GM18505 (cell line): ENCODE data around the gene CD276.
"Not testable (repeated sequence)": the region's sequence is repeated elsewhere in the genome, so short reads cannot be mapped to it uniquely, and the experiment has no call there.

Experiments used
- ATAC-seq: cut with Tn5 transposase; IDR thresholded peaks from one replicate; pipeline ENCODE4 v1.9.1; 2021; ENCODE audit not compliant: unreplicated experiment
- POLR2A ChIP-seq: IDR thresholded peaks from 4 replicates; pipeline ENCODE4 v1.6.1; 2011; ENCODE audit warnings: borderline replicate concordance; ENCODE audit not compliant: insufficient read depth, insufficient read length; ENCODE audit errors: extremely low read depth

Gene CD276

GRCh38 chr15:73714695-73715301 lies 30.6 kb downstream of the CD276 start:
- no peak for ATAC-seq
- TF ChIP-seq POLR2A, result no peak

- ATAC-seq, result no peak
- TF ChIP-seq POLR2A, result no peak
These were observed 31.2 kb downstream of the CD276 start for GRCh38 chr15:73715417-73715816.

- no peak for TF ChIP-seq POLR2A
- ATAC-seq, result no peak
These were observed 32.2 kb downstream of the CD276 start for GRCh38 chr15:73716417-73716816.

- no peak for TF ChIP-seq POLR2A
These were observed 33.0 kb downstream of the CD276 start for GRCh38 chr15:73717206-73717605.

GRCh38 chr15:73717802-73718201 lies 33.6 kb downstream of the CD276 start:
- ATAC-seq, result no peak
- TF ChIP-seq POLR2A, result no peak

More at GRCh38 chr15:73717206-73717605, 33.0 kb downstream of the CD276 start:
- ATAC-seq, result no peak

GRCh38 chr15:73718694-73719093 lies 34.5 kb downstream of the CD276 start:
- no peak for TF ChIP-seq POLR2A
- no peak for ATAC-seq

- no peak for TF ChIP-seq POLR2A
- ATAC-seq, result no peak
These were observed 38.2 kb downstream of the CD276 start for GRCh38 chr15:73722425-73722824.

- no peak for TF ChIP-seq POLR2A
- ATAC-seq, result no peak
These were observed 39.0 kb downstream of the CD276 start for GRCh38 chr15:73723191-73723590.

- TF ChIP-seq POLR2A, result no peak
These were observed 40.0 kb downstream of the CD276 start for GRCh38 chr15:73724212-73724611.

GRCh38 chr15:73727330-73727976 lies 43.3 kb downstream of the CD276 start:
- ATAC-seq, result no peak
- no peak for TF ChIP-seq POLR2A

More at GRCh38 chr15:73724212-73724611, 40.0 kb downstream of the CD276 start:
- ATAC-seq, result no peak

GRCh38 chr15:73732051-73732450 lies 47.9 kb downstream of the CD276 start:
- ATAC-seq, result not testable (repeated sequence)

GRCh38 chr15:73732930-73733329 lies 48.7 kb downstream of the CD276 start:
- ATAC-seq, result no peak
- no peak for TF ChIP-seq POLR2A

- ATAC-seq, result no peak
- no peak for TF ChIP-seq POLR2A
These were observed 53.4 kb downstream of the CD276 start for GRCh38 chr15:73737535-73737934.

GRCh38 chr15:73740152-73741048 lies 56.2 kb downstream of the CD276 start:
- ATAC-seq, result no peak
- no peak for TF ChIP-seq POLR2A

- no peak for TF ChIP-seq POLR2A
- ATAC-seq, result no peak
These were observed 57.2 kb downstream of the CD276 start for GRCh38 chr15:73741321-73741836.
